K562 (cell line): ENCODE data around the gene PRPF39. TPM values are rescaled to one million over a fixed set of nuclear protein-coding genes. Genes with fewer than 3 reads are reported as not detected.

Experiments
- ATAC-seq: fragments of 200-7000 bp; cut with Tn5 transposase; 3 replicates; pipeline ENCODE4 v1.9.1; 2020; ENCODE audit warnings: moderate library complexity
- BruUV-seq: library from RNA; stranded (reverse); fragments of 400-500 nt; replicated peaks from 2 replicates; lab custom pipeline; 2021; lab: Mats Ljungman, UMichigan
- CTCF ChIA-PET: fragments of 300-600 bp; formaldehyde crosslinking; extraction: SDS; loops from one replicate; lab custom pipeline; 2021; ENCODE audit warnings: low intra/inter-chr PET ratio; lab: Yijun Ruan, JAX
- POLR2A ChIA-PET: fragments of 300-600, 350-650 bp; sonication (Branson Sonifier 250); formaldehyde crosslinking; extraction: SDS; loops from one replicate; lab custom pipeline; 2021; ENCODE audit warnings: antibody characterized with exemption, inconsistent platforms; lab: Yijun Ruan, JAX
- DNase-seq, 4 experiments: peaks; one replicate each; pipeline versions ENCODE4 v3.0.0 to v3.0.0-alpha.2; 2011 to 2018; ENCODE audit warnings: low spot score in 3 of 4, mixed read lengths in 3 of 4; ENCODE audit errors: extremely low read depth in 1 of 4
- FAIRE-seq: peaks from 2 replicates; lab custom pipeline; 2011; peaks lifted over from hg19 to GRCh38; lab: Jason Lieb, UNC
- H2AFZ ChIP-seq: 2 replicates; pipeline ENCODE4 v1.6.0; 2011; ENCODE audit warnings: low read depth, low read length, control low read depth, inconsistent platforms
- H3K27ac ChIP-seq: fragments of 200-600 bp; 3 replicates; pipeline ENCODE4 v1.8.0; 2011; ENCODE audit warnings: low read depth, mild to moderate bottlenecking, control low read depth, inconsistent platforms, low read length, moderate library complexity, mixed read lengths; ENCODE audit errors: extremely low read depth
- H3K27me3 ChIP-seq, 2 experiments: fragments of 300-600 bp in 1 of 2; 2 replicates in 1 of 2; 3 replicates in 1 of 2; pipeline versions ENCODE4 v1.6.0 to v1.8.0; 2011; ENCODE audit warnings: inconsistent platforms in 2 of 2, low read length in 2 of 2, mild to moderate bottlenecking in 1 of 2, mixed read lengths in 1 of 2, moderate library complexity in 1 of 2; ENCODE audit not compliant: control insufficient read depth in 2 of 2, insufficient read depth in 2 of 2
- H3K36me3 ChIP-seq: fragments of 300-600 bp; 3 replicates; pipeline ENCODE4 v1.8.0; 2011; ENCODE audit warnings: mild to moderate bottlenecking, low read length, inconsistent platforms; ENCODE audit not compliant: control insufficient read depth, insufficient read depth
- H3K4me1 ChIP-seq, 2 experiments: fragments of 200-600 bp in 1 of 2; replicated peaks in 1 of 2; 2 replicates in 1 of 2; 3 replicates in 1 of 2; pipeline versions ENCODE4 v1.5.1 to v1.8.0; 2011; ENCODE audit warnings: inconsistent platforms in 2 of 2, low read length in 2 of 2, mild to moderate bottlenecking in 1 of 2, mixed read lengths in 1 of 2, moderate library complexity in 1 of 2; ENCODE audit not compliant: control insufficient read depth in 2 of 2, insufficient read depth in 2 of 2
- H3K4me2 ChIP-seq: 2 replicates; pipeline ENCODE4 v1.6.1; 2011; ENCODE audit warnings: low read length, control low read depth, inconsistent platforms, mixed read lengths; ENCODE audit not compliant: insufficient read depth
- H3K4me3 ChIP-seq: fragments of 200-600 bp; sonication (generic), shearing (Covaris generic); 2 replicates; pipeline ENCODE4 v1.5.1; 2016; ENCODE audit warnings: control low read depth, inconsistent platforms
- H3K79me2 ChIP-seq: fragments of 200-600 bp; 3 replicates; pipeline ENCODE4 v1.8.0; 2011; ENCODE audit warnings: low read length, inconsistent platforms; ENCODE audit not compliant: control insufficient read depth, insufficient read depth
- H3K9ac ChIP-seq, 2 experiments: 2 replicates each; pipeline versions ENCODE4 v1.6.0 to v1.6.1; 2011; ENCODE audit warnings: low read depth in 2 of 2, low read length in 2 of 2, control low read depth in 1 of 2, inconsistent platforms in 1 of 2, mild to moderate bottlenecking in 1 of 2, mixed read lengths in 1 of 2; ENCODE audit not compliant: insufficient read depth in 1 of 2
- H3K9me1 ChIP-seq: one replicate; pipeline ENCODE4 v1.6.0; 2011; ENCODE audit warnings: inconsistent platforms, mild to moderate bottlenecking, low read length, moderate library complexity; ENCODE audit not compliant: control insufficient read depth, insufficient read depth
- H3K9me3 ChIP-seq: replicated peaks from 2 replicates; pipeline ENCODE4 v1.5.1; 2011; ENCODE audit warnings: low read depth, low read length, inconsistent platforms; ENCODE audit not compliant: control insufficient read depth, insufficient read depth
- H4K20me1 ChIP-seq: replicated peaks from 2 replicates; pipeline ENCODE4 v1.6.1; 2011; ENCODE audit warnings: low read length, inconsistent platforms, mixed read lengths; ENCODE audit not compliant: control insufficient read depth, insufficient read depth
- HMGN3 ChIP-seq: IDR thresholded peaks from 2 replicates; pipeline ENCODE4 v1.6.1; 2011; ENCODE audit warnings: borderline replicate concordance, low read depth, mild to moderate bottlenecking, mixed read lengths, low read length; ENCODE audit not compliant: insufficient read length; ENCODE audit errors: extremely low read depth
- MGA ChIP-seq: fragments of 450-650 bp; IDR thresholded peaks from 2 replicates; pipeline ENCODE4 v1.6.1; 2016; ENCODE audit warnings: mild to moderate bottlenecking, moderate library complexity
- MTA1 ChIP-seq: fragments of 450-650 bp; IDR thresholded peaks from 2 replicates; pipeline ENCODE4 v1.6.1; 2017; ENCODE audit warnings: borderline replicate concordance
- ZNF589 ChIP-seq: fragments of 200-800 bp; sonication (Bioruptor generic); IDR thresholded peaks from 2 replicates; pipeline ENCODE4 v1.6.1; 2016; ENCODE audit warnings: low read depth, missing genetic modification characterization, missing compliant biosample characterization
- WGBS: fragments of 100-300 bp; shearing (Covaris generic); methylation state at CpG from one replicate; pipeline ENCODE4 v1.1.6; 2016; ENCODE audit warnings: low coverage, mixed read lengths; ENCODE audit not compliant: insufficient coverage; ENCODE audit errors: missing lambda C conversion rate; 5-methylcytosine and 5-hydroxymethylcytosine counted together
- in situ Hi-C: fragments of 300-500 bp; cut with MboI; formaldehyde crosslinking; loops from 4 replicates; pipeline ENCODE4 v1.15.0; 2018; ENCODE audit warnings: inconsistent platforms, mixed read lengths
- intact Hi-C: fragments of 100-400 bp; cut with micrococcal nuclease; formaldehyde crosslinking; loops from 2 replicates; pipeline ENCODE4 v1.14.2; 2022
- polyA plus RNA-seq, 8 experiments: library from polyadenylated mRNA; depleted of rRNA in 4 of 8; stranded (reverse) in 5 of 8; unstranded in 3 of 8; fragments of >200 nt; fragmentation: Nextera tagmentation in 2 of 8; fragmentation: Illumina TruSeq in 1 of 8; extraction: Ambion mirVana in 2 of 8; extraction: Trizol in 1 of 8; gene quantifications; 2 replicates each; pipeline versions ENCODE4 v1.2.1 to v1.2.3, GENCODE V29; 2011 to 2014; ENCODE audit warnings: inconsistent platforms in 1 of 8, missing spikeins in 1 of 8
- total RNA-seq, 7 experiments: library from RNA; depleted of rRNA in 6 of 7; stranded (reverse); fragments of >200 nt in 6 of 7; fragmentation: Illumina TruSeq in 2 of 7; extraction: Trizol in 2 of 7; gene quantifications; 2 replicates each; pipeline versions ENCODE4 v1.2.1 to v1.2.3, GENCODE V29; 2011 to 2021; ENCODE audit warnings: low replicate concordance in 1 of 7

PRPF39 gene
- total and polyA plus RNA-seq, 9 of the 15 experiments (the other 6 are each of a cell fraction or from before 2014, with no cell fraction given): 13.3 to 50.4 (median 24.8) TPM

- no peak for TF ChIP-seq ZNF589 (CRISPR knock-in tag)
- no peak for TF ChIP-seq HMGN3
Measured at GRCh38 chr14:45089813-45090212, 5.9 kb downstream of the PRPF39 start (continued).

DNA sequence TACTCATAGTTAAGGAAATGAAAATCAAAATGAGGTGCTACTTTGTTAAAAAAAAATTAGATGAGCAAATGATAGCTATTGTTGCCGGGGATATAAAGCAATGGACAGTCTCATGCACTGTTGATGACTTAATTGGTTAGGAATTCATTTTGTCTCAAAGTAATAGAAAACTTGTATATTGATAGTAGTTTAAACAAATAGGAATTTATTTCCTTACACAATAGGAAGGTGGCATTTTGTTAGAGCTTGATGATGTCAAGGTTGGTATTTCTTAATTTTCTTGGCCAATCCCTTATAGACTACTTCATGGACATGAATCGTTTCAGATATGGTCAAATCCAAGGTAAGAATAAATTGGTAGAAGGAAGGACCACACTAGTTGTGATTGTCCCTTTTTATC, 7.8 kb downstream of the PRPF39 start:
- Histone ChIP-seq H3K79me2 (peaks cover 84% of the 10 kb centered on the region), H3K4me1 (no peaks in the 10 kb centered on the region; a peak in 2 of 5 replicates), H3K4me3 (no peak overlapping the region), H4K20me1 (peaks cover 6% of the 10 kb centered on the region), H3K9ac (no peak overlapping the region), H3K9me1 (no peaks in the 10 kb centered on the region), H3K36me3 (peaks cover 33% of the 10 kb centered on the region), H3K9me3 (no peaks in the 10 kb centered on the region), H3K27ac (no peak overlapping the region), H2AFZ (no peak overlapping the region), H3K4me2 (no peak overlapping the region), H3K27me3 (no peaks in the 10 kb centered on the region)
- ChIA-PET CTCF (no interaction called here), POLR2A (no interaction called here)
- no peak for ATAC-seq
- intact Hi-C loops: no loop called here
- DNase-seq: no peak
- TF ChIP-seq MGA: no peak
- TF ChIP-seq MTA1: no peak
- WGBS: 96% methylated on average over 2 of the region's 2 CpGs
- no TSS peak for BruUV-seq
- in situ Hi-C loops: no loop called here
- FAIRE-seq: no peak
